OCI-M1 (cell line): ENCODE measurements around the gene CYP46A1.
A peak's percentile ranks its signal among the peaks of the same experiment; 100 is the strongest.

Experiments used
- DNase-seq: peaks from one replicate; lab custom pipeline; 2025; lab: John Stamatoyannopoulos, UW

Gene CYP46A1

DNA sequence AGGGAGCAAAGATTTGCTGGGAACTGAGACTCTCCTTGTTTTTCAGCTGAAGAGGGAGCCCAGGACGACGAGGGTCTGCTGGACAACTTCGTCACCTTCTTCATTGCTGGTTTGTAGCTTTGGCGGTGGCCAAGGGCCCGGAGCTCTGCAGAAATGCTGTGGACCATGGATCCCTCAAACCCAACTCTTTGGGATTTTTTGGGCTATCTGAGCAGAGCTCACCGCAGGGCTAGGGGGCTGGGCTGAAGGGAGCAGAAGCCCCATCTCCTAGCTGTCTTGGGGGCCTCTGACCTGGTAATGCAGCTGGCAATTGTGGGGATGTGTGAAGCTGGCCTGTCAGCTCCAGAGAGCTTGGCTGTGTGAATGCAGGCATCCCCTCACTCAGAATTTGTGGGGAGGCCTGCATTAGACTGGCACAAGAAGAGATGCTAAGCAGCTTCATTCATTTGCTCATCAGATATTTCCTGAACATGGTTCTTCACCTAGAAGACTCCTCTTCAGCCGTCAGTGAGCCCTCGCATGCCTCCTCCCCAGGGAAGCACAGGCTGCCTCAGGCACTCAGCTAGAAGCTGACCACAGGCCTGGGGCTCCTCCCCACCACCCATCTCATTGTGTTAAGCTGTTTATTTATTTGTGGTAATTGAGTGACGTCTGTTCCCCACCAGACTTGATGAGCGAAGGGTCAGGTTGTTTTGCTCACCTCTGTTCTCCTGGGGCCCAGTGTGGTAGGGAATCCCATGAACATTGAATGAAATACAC lies 32.2 kb downstream of the CYP46A1 start:
- DNase-seq: no peak

DNA sequence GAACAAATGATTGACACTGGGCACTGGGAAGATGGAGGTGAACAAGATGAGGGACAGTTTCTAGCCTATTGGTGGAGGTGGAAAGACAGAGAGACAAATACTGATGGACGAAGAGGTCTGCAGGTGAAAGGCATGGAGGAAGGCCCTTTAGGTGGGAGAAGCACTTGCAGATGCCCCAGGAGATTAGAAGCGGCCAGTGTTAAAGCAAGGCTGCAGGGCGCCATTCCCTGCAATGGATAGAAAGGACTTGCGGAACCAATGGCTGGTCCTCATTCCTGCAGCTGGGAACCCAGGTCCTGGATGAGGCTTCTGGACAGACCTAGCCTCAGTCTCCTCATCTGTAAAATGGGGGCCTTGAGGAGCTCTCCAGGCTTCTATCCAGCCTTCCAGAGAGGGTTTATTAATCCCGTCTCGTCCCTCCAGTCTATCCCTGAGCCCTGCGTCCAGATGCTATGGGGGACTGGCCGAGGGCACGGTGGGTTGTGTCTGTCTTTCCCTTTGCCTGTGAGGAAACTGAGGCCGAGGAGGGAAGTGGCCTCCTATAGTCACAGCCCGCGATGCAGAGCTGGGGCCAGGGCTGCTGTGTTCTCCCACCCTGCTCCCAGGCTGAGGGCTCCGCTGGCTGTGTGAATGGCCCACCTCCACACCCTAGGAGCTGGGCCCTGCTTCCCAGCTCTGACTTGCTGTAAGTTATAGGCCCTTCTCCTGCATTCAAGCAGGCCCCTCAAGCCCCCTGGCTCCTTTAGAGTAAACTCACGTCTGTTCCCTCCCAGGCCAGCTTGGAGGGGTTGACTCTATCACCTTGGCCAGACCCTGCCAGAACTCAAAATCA lies 33.0 kb downstream of the CYP46A1 start:
- DNase-seq: no peak

DNA sequence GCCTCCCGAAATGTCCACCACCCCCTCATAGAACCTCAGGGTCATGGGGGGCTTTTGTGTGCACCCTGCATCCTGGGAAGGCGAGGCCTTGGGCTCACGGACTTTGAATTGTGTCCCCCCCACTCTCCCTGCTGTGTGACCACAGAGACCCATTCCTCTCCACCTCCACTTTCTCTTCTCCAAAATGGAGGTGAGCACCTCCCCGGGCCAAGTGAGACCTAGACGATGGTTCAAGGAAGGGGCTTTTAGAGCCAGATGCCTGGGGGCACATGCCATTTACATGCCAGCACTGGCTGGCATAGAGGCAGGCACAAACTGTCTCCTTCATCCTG lies 33.5 kb downstream of the CYP46A1 start:
- DNase-seq: no peak

DNA sequence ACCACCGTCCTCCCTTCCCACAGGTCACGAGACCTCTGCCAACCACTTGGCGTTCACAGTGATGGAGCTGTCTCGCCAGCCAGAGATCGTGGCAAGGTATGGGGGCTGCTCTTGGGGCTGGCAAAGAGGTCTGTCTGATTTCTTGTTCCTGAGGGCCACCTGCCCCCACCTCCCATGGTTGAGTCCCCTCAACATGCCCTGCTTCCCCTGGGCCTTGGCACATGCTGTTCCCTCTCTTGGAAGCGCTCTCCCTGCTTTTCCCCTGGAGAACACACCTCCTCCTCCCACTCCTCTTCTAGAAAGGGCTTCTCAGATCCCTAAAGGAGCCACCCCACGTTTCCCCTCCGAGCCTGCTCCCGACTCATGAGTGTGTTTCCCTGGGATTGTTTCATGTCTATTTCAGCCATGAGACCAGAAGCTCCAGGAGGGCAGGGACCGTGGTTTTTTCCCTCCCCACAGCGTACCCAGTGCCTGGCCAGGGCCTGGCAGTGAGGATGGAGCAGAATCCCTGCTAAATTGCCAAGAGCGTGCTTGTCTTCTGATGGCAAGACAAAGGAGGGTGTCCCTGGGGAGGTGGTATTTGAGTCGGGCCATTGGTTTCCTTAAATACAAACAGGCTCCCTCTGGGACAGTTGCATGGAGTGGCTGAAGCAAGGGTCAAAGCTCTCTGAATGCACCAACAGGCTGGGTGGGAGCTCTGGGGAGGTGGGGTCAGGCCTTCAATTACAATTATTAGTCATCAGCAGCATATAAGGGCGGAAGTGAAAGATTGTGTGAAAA lies 34.1 kb downstream of the CYP46A1 start:
- DNase-seq: no peak

DNA sequence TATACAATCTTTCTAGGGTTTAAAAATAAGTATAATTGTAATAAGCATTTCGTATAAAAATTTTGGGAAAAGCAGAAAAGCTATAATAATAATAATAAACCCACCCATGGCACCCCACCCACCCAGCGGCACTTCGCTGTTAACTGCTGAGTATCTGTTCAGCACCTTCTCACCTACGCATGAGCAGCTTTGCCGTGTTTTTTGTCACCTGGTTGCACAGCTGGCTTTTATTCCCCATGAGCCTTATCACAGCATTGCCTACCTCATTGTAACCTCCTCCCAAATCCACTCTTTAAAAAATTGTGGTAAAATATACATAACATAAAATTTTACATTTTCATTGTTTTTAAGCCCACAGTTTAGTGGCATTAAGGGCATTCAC lies 34.7 kb downstream of the CYP46A1 start:
- no peak for DNase-seq

DNA sequence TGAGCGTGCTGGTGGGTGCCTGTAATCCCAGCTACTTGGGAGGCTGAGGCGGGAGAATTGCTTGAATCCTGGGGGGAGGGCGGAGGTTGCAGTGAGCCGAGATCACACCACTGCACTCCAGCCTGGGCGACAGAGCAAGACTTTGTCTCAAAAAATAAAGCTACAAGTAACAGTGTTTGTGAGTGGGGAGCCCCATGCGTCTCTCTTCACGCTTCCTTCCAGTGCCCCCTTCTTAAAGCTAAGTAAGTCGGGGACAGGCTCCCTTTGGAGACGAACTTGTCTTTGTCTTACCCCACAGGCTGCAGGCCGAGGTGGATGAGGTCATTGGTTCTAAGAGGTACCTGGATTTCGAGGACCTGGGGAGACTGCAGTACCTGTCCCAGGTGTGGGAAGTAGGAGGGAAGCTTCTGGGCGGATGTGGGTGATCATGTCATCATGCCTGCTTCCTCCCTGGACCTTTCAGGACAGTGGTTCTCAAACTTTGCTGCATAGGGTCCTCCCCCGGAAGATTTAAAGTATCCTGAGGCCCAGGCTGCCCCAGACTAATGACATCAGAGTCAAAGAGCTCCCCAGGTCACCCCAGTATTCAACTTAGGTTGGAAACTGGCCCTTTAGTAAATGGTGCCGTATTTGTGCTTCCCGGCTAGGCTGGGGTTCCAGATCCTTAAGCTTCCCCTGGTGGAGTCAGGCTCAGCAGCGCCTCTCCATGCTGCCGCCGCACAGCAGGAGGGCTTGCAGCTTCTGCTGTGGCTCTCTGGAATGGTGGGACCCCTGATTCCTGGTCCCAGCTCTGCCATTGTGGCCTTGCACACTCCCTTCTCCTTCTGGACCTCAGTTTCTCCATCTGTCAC lies 37.1 kb downstream of the CYP46A1 start:
- DNase-seq: no peak

DNA sequence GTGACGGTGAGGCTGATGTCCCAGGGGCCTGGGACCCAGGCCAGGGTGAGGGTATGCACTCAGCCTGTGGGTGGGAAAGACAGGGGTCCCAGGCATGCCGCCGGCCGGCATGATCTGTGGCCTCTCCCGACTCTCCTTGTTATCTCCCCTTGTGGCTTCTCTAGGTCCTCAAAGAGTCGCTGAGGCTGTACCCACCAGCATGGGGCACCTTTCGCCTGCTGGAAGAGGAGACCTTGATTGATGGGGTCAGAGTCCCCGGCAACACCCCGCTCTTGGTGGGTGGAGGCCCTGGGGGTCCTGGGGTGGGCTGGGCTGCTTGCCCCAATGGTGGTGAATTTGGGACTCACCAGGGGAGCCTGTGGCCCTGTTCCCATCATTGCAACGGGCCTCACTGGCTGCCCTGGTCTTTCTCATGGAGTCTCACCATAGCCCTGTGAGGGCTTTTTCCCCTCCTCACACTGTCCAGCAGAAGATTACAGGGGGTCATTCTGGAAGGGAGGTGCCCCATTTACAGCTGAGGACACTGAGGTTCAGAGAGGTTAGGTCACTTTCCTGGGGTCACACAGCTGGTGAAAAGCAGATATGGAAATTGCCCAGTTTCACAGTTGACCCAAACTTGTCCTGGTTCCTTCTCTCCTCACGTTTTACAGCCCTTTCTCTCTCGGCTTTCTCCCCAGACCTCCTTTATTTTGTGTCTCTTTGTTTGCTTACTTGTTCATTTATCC lies 37.9 kb downstream of the CYP46A1 start:
- DNase-seq: no peak

DNA sequence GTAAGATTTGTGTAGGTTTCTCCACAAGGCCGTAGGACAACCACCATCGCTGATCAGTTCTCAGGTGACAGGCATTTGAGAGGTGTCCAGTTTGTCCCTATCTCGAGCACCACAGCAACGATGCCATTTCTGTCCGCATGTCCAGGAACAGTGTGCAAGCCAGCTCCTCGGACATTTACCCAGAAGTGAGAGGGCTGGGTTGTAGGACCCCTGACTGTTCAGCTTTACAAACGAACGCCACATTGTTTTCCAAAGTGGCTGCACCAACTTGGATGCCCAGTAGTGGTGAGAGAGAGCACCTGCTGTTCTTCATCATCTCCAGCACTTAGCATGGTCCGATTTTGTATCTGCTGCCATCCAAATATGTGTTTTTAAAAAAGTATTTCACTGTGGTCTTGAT lies 38.6 kb downstream of the CYP46A1 start:
- DNase-seq: no peak

DNA sequence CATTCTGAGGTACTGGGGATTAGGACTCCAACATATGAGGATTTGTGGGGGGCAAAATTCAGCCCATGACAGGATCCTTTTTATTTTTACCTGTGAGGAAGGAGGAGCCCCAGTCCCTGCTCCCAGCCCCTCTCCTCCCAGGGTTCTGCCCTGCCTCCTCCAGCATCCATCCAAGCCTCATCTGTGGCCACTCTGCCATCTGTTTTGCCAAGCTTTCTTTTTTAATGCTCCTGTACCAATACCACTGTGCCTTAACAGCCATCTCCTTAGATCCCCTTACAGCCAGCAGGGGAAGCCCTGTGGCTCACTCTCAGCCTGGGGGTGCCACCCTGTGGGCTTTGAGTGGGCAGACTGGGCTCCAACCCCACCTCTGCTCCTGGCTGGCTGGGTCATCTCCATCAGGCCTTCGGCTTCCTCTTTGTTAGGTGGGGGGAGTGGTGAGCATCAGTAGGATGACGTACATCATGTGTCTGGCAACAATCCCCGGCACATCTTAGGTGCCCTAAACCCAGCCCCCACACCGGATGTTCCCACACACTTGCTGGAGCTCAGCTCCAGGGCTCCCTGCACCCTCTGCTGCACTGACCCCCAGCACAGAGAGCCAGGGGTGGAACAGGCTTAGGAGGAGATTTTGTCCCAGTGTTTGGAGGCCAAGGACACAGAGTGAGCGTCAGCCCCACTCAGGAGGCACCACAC lies 40.2 kb downstream of the CYP46A1 start:
- DNase-seq: no peak

DNA sequence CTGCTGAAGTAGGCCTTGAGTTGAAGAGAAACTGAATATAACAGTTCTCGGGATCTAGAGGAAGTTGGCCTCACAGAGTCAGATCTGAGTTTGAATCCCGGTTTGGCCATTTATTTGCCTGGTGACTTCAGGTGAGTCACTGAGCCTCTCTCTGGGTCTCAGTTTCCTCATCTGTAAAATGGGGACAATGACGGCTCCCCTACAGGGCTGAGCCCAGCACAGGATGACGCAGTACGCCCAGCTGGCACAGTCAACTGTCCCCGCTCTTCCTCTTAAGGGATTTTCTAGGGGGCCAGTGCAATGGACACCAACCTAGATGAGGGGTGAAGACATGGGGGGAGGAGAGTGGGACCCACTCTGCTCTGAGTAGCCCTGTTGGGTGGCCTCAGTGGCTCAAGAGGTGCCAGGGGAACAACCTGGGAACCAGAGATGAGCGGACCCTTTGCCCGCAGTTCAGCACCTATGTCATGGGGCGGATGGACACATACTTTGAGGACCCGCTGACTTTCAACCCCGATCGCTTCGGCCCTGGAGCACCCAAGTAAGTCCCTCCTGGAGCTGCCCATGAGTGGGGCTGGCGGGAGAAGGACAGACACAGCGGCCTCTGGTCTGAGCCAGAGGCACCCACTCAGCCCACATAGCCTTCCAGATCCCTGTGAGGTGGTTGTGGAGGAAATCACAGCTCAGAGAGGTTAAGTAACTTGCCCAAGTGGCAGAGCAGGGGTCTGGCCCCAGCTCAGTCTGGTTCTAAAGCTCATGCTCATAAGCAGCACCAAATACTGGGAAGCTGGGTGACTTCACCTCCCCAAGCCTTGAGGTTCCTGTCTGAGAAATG lies 41.1 kb downstream of the CYP46A1 start:
- DNase-seq: no peak

DNA sequence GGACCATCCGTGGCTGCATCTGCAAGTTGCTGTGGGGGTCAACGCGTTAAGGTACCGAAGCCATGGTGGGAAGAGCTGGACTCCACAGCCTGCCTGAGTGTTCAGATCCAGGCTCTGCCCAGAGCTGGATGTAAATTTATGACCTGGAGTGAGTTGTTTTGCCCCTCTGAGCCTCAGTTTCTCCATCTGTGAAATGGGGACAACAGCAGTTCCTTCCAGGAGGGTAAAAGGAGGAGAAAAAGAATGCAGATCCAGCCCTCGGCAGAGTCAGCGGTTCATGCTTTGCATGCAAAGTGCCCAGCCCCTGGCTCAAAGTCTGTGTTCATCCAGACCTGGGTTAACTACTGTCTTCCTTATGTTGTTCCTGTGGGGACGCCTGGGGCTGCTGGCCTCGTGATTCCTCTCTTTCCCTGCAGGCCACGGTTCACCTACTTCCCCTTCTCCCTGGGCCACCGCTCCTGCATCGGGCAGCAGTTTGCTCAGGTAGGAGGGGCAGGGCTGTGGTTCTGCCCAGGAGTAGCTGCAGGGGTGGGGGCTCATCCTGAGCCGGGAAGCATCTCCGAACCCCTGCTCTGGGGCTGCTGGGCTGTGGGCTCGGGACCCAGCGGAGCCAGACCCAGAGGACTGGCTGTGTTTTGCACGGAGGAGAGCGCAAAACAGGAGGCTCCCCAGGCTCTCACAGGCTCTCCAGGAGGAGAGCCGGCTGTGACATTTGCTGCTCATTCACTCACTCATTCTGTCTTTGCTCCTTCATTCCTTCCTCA lies 41.9 kb downstream of the CYP46A1 start:
- no peak for DNase-seq

DNA sequence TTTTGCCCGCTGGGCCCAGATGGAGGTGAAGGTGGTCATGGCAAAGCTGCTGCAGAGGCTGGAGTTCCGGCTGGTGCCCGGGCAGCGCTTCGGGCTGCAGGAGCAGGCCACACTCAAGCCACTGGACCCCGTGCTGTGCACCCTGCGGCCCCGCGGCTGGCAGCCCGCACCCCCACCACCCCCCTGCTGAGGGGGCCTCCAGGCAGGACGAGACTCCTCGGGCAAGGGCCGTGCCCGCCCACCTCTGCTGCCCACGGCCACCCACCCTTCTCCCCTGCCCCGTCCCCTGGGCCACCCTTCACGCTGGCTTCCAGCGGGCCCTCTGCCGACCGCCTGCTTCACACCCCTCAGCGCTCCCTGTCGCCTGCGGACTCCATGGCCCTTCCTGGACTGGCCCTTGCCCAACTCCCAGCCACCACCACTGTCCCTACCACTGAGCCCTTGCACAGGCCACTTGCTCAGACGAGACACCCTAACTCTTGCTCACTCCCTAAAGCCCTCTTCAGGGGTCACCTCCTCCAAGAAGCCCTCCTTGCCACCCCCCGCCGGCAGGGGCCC lies 42.5 kb downstream of the CYP46A1 start:
- no peak for DNase-seq

DNA sequence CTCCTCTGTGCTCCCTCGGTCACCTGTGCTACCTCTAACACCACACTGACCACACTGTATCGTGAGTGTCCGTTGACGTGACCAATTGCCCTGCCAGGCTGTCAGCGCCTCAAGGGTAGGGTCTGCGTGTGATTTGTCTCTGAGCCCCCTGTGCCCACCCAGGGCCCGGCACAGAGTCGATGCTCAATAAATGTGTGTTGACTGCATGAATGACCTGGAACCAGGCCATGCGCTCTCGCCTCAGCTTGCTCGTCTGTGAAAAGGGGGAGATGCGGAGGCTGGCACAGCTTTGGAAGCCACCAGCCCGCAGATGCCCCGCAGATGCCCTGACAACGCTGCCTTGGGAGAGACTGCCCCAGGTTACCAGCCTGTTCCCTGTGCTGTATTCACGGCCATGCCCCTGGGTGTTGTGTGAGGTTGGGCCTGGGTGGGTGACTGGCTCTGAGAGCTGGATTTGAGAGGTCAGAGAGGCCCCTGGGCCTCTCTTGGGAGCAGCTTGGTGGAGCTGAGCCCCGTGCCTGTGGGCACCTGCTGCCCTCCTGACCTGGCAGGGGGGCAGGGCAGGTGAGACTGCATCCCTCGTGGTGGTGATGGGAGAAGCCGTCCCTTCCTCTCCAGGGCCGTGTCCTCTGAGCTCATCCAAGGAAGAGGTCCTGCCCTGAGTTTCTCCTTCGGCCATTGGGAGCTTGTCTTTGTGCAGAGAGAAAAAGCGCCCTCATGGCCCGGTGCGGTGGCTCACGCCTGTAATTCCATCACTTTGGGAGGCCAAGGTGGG lies 43.2 kb downstream of the CYP46A1 start:
- DNase-seq: no peak

DNA sequence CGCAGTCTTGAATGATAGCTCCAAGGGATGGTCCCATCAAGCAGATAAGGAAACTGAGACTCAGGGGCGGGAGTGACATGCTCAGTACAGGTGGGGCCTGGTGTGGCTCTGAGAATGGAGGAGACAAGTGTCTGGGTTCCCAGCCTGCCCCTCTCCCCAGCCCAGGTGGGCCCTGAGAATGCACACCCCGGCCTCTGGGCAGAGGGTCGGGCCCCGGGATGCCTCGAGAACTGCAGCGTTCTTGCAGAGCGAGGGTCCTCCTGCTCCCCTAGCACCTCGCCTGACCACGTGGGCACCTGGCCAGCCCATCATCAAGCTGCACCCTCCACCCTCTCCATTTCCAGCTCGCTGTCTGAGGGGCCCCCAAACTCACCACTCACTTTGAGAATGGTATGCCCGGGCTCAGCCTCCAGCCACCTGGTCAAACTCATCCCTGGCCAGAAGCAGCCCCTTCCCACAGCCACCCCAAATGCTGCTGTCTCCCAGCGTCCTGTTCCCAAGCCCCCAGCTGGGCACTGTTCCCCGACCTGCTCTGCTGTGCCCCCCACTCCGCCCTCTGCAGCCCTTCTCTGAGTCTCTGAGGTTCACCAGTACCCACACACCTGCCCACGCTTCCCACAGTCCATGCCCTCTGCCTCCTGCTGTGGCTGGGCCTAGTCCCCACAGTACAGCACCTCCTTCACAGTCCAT lies 44.3 kb downstream of the CYP46A1 start:
- DNase-seq: no peak

DNA sequence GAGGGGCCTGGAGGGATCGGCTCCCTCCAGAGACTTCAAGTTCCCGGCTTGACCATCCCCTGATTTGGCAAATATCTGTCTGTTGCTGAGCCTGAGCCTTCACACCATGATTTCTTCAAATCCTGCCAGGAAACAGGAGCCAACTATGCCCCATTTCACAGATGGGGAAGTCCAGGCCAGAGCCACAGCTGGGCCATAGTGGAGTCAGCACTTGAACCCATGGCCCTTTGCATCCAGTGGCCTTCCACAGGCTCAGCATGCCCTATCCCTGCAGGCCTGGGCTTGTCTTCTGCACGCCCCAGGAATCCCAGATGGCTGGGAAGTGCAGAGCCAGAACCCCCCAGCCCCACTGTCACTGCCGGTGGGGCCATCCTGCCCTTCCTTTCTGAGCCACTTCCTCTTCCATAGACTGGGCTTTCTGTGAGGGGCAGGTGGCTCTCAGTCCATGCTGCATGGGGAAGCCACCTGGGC lies 44.9 kb downstream of the CYP46A1 start:
- no peak for DNase-seq

DNA sequence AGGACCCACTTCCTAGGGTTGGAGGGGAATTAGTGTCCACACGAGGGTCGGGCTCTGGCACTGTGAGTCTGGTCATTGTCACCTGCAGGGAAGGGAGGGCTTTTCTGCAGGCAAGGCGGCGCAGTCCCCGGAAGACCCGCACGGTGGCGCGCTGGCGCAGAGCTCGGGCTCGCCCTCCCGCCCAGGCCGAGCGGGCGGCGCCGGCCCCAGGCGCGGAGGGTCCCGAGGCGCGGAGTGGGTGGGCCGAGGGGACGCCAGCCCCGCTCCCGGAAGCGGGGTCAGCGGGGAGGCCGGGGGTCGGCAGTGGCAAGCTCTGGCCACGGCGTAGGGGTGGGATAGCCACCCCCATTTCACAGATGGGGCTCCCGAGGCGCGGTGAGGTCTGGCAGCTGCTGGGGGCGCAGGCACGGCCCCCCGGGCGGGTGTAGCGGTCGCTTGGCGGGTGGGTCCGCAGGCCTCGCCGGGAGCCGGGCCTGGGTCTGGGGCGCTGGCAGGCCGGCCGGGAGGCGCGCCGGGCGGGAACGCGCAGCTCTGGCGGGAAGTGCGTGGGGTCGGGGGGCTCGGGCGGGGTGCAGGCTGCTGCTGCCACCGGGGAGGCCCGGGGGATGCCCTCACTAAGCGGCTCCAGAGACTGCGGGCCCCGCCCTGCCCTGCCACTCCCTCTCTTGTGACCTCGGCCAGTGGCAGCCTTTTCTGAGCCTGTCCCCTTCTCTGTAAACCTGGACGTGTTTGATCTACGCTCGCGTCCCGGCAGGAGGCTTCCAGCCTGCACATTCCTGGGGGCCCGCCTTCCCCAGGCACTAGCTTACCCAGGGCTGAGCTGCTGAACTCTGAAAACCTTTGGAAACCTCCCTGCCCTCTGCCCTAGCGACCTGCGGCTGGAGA lies 46.1 kb downstream of the CYP46A1 start:
- DNase-seq: peak; percentile 46
